ENCODE results near the gene TREM1.

DNA sequence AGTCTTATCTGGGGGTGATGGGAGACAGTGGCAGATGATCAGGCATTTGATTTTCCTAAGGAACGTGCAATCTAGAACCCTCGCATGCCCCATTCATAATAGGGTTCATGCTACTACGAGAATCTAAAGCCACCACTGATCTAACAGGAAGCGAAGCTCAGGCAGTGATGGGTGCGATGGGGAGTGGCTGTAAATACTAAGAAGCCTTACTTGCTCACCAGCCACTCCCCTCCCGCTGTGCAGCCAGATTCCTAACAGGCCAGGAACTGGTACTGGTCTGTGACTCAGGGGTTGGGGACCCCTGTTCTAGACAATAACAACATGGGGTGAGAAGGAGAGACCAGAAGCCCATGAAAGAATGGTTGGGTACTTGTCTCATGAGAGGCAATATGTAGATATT, 53.8 kb downstream of the TREM1 start:
- no peak for TF ChIP-seq POLR2A (IDR thresholded peaks at IDR 0.05)
- TF ChIP-seq, protein P1, sequence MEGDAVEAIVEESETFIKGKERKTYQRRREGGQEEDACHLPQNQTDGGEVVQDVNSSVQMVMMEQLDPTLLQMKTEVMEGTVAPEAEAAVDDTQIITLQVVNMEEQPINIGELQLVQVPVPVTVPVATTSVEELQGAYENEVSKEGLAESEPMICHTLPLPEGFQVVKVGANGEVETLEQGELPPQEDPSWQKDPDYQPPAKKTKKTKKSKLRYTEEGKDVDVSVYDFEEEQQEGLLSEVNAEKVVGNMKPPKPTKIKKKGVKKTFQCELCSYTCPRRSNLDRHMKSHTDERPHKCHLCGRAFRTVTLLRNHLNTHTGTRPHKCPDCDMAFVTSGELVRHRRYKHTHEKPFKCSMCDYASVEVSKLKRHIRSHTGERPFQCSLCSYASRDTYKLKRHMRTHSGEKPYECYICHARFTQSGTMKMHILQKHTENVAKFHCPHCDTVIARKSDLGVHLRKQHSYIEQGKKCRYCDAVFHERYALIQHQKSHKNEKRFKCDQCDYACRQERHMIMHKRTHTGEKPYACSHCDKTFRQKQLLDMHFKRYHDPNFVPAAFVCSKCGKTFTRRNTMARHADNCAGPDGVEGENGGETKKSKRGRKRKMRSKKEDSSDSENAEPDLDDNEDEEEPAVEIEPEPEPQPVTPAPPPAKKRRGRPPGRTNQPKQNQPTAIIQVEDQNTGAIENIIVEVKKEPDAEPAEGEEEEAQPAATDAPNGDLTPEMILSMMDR (IDR thresholded peaks at IDR 0.05) = no peak
